ENCODE results near the gene STIP1. TPM values are rescaled to one million over a fixed set of nuclear protein-coding genes. Genes with fewer than 3 reads are reported as not detected.
A peak's percentile ranks its signal among the peaks of the same experiment; 100 is the strongest.

Gene STIP1
- total and polyA plus RNA-seq, 10 of the 15 experiments (the other 5 are each of a cell fraction or from before 2014, with no cell fraction given) = 25.2 to 291 (median 191) TPM

DNA sequence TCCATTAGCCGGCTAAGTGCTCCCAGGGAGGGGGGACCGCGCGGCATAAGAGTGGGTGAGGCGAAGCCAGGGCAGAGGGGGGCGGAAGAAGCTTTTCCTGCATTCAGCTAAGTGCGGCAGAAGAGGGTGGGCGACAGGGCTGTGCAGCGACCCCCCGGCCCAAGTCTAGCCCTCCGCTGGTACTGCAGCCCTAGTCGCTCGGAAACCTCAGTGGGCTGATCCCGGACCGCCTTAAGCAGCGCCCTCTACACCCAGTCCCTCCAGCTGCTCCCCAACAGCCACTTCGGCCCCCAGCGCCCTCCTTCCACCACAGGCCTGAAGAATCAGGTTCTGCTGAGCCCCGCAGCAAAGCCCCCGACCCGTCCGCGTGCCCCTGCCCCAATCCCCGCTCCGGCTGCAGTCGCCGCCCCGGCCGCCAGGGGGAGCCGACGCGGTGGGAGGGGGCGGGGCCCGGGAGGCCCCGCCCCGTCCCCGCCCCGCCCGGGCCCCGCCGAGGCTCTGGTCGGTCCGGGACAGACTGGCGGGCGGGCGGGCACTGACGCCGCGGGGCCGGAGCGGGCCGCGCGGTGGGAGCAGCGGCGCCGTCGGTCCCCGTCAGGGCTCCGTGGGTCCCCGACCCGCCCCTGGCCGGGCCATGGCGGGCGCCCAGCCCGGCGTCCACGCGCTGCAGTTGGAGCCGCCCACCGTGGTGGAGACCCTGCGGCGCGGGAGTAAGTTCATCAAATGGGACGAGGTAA is 65.2 kb downstream of the STIP1 start, which contains the start of gene PLCB3:
TSS of gene PLCB3 (plus strand) at position 515 of the 737 bp plus-strand sequence. CDS start at position 635, 120 bp downstream.
- intact Hi-C loops (cut with micrococcal nuclease; ENCODE audit: unreplicated experiment) = loop anchor here (2.0 kb wide), 2 partner anchors 18 to 50 kb away; partner anchors contain the start of gene CATSPERZ
- peak within 1 kb of the TSS; percentile 85 for H2AFZ ChIP-seq (ENCODE audit: control insufficient read depth, low read depth, low read length)
- peaks cover 3% of the 10 kb centered on the region for H3K79me2 ChIP-seq (ENCODE audit: control insufficient read depth, insufficient read depth, low read length)
- H3K27me3 ChIP-seq (replicated peaks in 1 of 2; ENCODE audit: control insufficient read depth in 2 of 2, insufficient read depth in 2 of 2, low read length in 1 of 2) = no peaks in the 10 kb centered on the region
- peak within 1 kb of the TSS; percentile 100 for H3K4me2 ChIP-seq (ENCODE audit: control insufficient read depth, insufficient read depth)
- no peak within 1 kb of the TSS for H3K27ac ChIP-seq (ENCODE audit: control insufficient read depth, insufficient read depth)
- in situ Hi-C loops (cut with MboI) = no loop called here
- peak within 1 kb of the TSS; percentile 66 for H3K4me3 ChIP-seq
- BruUV-seq (replicated peaks) = no TSS peak
- ChIA-PET POLR2A (interaction anchor here (1.0 to 2.0 kb wide), 8 partner anchors 10 to 54 kb away, joined by 3 to 12 read pairs (median 6); partner anchors contain the start of genes ESRRA, FERMT3 and FKBP2), SMC1A (ENCODE audit: uncharacterized antibody, unreplicated experiment) (interaction anchor here (1.7 kb wide), 1 partner anchor 46 kb away, joined by 15 read pairs; the partner anchor contains the start of gene FERMT3), RAD21 (ENCODE audit: unreplicated experiment) (interaction anchor here (1.0 to 3.1 kb wide), 7 partner anchors 10 to 67 kb away, joined by 3 to 30 read pairs (median 4); partner anchors contain the start of genes CATSPERZ, FERMT3, FKBP2 and PRDX5), CTCF (interaction anchor here (0.5 to 4.8 kb wide), 16 partner anchors 9 to 90 kb away, joined by 3 to 64 read pairs (median 5); partner anchors contain the start of genes CATSPERZ, FERMT3, FKBP2 and NUDT22)
- ATAC-seq (peak; percentile 68), DNase-seq (ENCODE audit: low read depth, low spot score) (no peak), FAIRE-seq (no peak)
- H3K9ac ChIP-seq (ENCODE audit: control insufficient read depth, insufficient read depth, low read length) = peak within 1 kb of the TSS; percentile 82
- no peaks in the 10 kb centered on the region for H4K20me1 ChIP-seq (ENCODE audit: control insufficient read depth, insufficient read depth)
- H3K4me1 ChIP-seq (ENCODE audit: control insufficient read depth, insufficient read depth, low read length) = peaks cover 10% of the 10 kb centered on the region
- no peaks in the 10 kb centered on the region for H3K9me3 ChIP-seq (replicated peaks; ENCODE audit: control insufficient read depth, insufficient read depth, low read length)
- WGBS (ENCODE audit: insufficient coverage, insufficient replicate concordance, low lambda C conversion rate, missing lambda C conversion rate) = 2% methylated on average over 29 of the region's 75 CpGs
- H3K36me3 ChIP-seq (ENCODE audit: control insufficient read depth in 2 of 2, insufficient read depth in 2 of 2, low read length in 1 of 2) = no peaks in the 10 kb centered on the region; a peak in 1 of 4 replicates
- TF ChIP-seq TCF7 (IDR thresholded peaks at IDR 0.05; ENCODE audit: borderline replicate concordance) (no peak), ZBED1 (IDR thresholded peaks at IDR 0.05; ENCODE audit: borderline replicate concordance) (no peak), RAD21 (IDR thresholded peaks at IDR 0.05; ENCODE audit: insufficient read depth, low read depth, low read length) (peak; percentile 29), HDAC2 (IDR thresholded peaks at IDR 0.05) (no peak), MLLT1 (IDR thresholded peaks at IDR 0.05) (0 out of 2 replicates have a peak, but pooled peaks have one; percentile 21), YBX1 (IDR thresholded peaks at IDR 0.05) (no peak), LARP7 (IDR thresholded peaks at IDR 0.05) (peak; percentile 53; the same call in 1 of the 2 replicates), TARDBP (IDR thresholded peaks at IDR 0.05; ENCODE audit: borderline replicate concordance) (no peak), IKZF1 (conservative IDR thresholded peaks at IDR 0.05) (peak; percentile 29), SMC3 (IDR thresholded peaks at IDR 0.05; ENCODE audit: borderline replicate concordance, low read length) (no peak; the same call in 1 of the 2 replicates), SIN3A (IDR thresholded peaks at IDR 0.05; ENCODE audit: low read depth, low read length) (peak; percentile 26; the same call in 1 of the 2 replicates), RUNX3 (IDR thresholded peaks at IDR 0.05; ENCODE audit: low read length) (no peak), ZNF24 (IDR thresholded peaks at IDR 0.05) (no peak), USF2 (IDR thresholded peaks at IDR 0.05; ENCODE audit: borderline replicate concordance, low read depth, low read length) (no peak), PBX3 (IDR thresholded peaks at IDR 0.05; ENCODE audit: insufficient replicate concordance, low read depth, low read length) (no peak), HCFC1 (IDR thresholded peaks at IDR 0.05; ENCODE audit: low read length) (no peak)
- TF ChIP-seq, protein P1, sequence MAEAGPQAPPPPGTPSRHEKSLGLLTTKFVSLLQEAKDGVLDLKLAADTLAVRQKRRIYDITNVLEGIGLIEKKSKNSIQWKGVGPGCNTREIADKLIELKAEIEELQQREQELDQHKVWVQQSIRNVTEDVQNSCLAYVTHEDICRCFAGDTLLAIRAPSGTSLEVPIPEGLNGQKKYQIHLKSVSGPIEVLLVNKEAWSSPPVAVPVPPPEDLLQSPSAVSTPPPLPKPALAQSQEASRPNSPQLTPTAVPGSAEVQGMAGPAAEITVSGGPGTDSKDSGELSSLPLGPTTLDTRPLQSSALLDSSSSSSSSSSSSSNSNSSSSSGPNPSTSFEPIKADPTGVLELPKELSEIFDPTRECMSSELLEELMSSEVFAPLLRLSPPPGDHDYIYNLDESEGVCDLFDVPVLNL (IDR thresholded peaks at IDR 0.05; ENCODE audit: low read depth, low read length) = no peak
- TF ChIP-seq, protein P2, sequence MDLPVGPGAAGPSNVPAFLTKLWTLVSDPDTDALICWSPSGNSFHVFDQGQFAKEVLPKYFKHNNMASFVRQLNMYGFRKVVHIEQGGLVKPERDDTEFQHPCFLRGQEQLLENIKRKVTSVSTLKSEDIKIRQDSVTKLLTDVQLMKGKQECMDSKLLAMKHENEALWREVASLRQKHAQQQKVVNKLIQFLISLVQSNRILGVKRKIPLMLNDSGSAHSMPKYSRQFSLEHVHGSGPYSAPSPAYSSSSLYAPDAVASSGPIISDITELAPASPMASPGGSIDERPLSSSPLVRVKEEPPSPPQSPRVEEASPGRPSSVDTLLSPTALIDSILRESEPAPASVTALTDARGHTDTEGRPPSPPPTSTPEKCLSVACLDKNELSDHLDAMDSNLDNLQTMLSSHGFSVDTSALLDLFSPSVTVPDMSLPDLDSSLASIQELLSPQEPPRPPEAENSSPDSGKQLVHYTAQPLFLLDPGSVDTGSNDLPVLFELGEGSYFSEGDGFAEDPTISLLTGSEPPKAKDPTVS (IDR thresholded peaks at IDR 0.05; ENCODE audit: low read depth, low read length) = no peak

Data from GM12878 (cell line).